HG03045 (cell line): Measurements from ENCODE around the gene PLCD4.
A peak's percentile ranks its signal among the peaks of the same experiment; 100 is the strongest.

Experiments
- ATAC-seq: cut with Tn5 transposase; IDR thresholded peaks from one replicate; pipeline ENCODE4 v1.9.1; 2021; ENCODE audit warnings: mild to moderate bottlenecking, moderate library complexity; ENCODE audit not compliant: unreplicated experiment

PLCD4 gene

DNA sequence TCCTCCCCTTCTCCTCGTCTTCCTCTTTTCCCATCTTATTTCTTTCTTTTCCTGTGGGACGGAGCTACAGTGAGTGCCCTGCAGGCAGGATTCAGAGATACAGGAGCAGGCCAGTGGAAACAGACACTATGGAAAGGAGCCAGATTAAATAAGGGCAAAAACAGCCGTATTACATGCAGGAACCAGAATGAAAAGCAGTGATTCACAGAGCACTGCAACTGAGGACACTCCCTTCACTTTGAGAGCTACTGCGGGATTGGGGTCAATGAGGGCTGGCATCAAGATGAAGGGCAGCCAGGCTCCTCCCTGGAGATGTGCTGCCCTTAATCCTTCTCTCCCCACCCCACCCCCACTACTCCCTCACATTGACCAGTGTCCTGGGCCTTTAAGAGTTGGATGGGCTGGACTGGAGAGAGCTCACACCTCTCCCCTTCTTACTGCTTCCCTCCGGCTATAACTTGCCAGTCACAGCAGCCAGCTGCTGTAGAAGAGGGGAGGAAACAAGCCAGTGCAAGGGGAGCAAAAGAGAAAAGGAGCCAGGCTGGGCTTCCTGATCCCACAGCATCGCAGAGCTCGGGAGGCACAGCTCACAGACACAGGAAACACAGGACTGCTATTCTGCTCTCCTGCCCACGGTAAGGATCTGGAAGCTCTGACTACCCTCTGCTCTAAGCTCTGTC lies at the start of gene PLCD4:
TSS of gene PLCD4 (plus strand) at position 464 of the 680 bp plus-strand sequence. CDS start 7,841 bp downstream, outside the sequence.
- no peak for ATAC-seq

DNA sequence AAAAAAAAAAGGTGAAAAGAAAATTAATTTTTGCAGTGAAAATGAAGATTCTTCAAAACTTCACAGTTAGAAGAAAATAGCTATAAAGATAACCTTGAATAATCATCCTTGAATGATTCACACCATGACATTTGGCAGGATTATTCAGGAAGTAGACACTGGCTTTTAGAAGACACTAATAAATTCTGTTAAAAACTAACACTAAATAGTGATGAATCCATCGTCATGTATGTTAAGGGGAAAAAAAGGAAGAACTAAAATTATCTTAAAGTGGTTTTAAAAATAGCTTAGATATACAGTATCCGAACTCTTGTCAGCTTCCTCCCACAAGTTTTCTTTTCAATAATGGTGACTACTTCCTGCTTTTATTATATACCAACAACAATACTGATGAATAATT lies 49.8 kb upstream of the PLCD4 start:
- no peak for ATAC-seq

DNA sequence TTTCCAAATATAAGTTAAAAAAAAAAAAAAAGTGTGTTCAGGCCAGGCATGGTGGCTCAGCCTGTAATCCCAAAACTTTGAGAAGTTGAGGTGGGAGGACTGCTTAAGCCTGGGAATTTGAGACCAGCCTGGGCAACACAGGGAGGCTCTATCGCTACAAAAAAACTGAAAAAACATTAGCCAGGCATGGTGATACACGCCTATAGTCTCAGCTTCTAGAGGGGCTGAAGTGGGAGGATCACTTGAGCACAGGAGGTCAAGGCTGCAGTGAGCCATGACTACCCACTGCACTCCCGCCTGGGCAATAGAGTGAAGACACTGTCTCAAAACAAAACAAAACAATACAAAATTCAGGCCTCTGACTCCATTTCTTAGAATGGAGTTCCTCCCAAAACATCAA lies 48.7 kb upstream of the PLCD4 start:
- ATAC-seq, result no peak

DNA sequence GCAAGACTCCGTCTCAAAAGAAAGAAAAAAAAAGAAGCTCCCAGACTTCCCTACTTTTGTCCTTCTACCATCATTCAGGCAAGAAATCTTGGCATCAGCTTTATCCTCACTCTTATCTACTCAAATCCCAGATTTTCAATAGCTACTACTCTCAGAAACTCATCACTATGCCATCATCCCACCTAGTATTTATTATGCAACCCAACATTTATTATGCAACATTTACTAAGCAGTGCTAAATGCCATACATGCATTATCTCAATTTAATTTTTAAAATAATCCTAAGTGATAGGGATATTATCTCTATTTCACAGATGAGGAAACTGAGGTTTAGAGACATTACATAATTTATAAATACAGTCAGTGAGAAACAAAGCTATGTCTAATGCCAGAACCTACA lies 43.6 kb upstream of the PLCD4 start:
- ATAC-seq, result no peak

DNA sequence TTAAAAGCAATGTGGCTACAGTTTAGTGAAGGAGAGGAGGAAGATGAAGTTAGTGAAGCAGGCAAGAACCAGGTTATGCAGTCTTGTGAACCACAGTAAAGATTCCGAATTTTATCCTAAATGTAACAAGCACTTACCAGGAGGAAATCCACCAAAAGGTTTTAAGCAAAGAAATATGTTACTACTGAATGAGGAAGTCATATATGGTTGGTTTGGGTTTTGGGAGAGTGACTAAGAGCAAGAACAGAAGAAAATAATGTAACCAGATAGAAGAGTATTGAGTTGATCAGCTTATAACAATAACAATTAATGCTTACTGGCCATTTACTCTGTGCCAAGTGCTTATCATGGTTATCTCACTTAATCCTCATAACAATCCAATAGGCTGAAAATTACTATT lies 41.4 kb upstream of the PLCD4 start:
- no peak for ATAC-seq

DNA sequence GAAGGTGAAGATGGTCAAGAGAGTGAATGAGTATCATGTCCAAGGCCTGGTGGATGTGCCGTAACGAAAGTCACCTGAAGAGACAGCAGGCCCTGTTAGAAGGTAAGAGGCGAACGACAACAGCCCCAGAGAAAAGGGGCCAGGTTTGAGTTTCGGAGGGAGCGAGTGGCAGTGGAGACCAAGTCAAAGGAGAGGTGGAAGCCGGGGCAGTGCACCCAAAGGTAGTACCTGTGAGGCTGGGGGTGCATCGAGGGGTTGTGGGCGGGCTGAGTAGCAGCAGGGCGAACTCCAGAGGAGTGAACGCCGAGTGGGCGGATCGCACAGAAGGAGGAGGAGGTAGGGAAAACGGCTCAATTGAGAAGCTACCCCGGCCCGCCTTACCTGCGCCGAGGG lies 39.9 kb upstream of the PLCD4 start:
- ATAC-seq, result peak; percentile 40

DNA sequence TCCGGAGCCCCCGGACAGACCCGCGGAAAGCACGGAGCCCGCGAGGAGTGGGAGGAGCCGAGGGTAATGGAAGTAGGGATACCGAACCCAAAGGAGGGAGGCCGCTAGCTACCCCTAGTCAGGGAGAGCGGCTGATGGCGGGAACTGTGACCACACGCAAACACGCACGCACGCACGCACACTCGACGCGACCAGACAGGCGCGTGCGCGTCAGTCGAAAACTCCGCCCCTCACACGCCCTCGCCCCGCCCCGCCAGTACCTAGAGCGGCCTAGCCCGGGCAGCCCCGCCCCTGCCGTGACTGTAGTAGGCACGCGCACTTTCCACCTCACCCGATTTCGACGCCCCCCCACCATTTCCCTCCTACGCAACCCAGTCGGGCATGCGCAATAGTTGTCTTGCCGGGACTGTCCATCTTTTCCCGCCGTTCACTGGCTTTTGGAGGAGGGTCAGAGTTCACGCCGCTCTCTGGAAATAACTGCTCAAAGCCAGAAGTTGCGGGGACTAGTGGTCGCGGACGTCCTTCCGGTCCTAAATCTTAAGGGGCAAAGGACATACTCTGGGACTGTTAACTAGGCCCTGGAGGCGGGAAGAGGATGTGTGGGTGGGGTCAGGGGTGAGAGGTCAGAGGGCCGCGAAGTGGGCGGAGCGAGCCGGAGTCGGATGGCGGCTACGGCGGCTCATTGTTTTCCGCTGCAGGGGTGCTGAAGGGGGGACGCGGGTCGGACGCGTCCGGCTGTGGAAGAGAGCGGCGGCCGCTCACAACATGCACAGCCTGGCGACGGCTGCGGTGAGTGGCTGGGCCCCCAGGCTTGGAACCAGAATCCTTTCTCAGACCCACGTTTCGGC lies 39.3 kb upstream of the PLCD4 start, which contains the start of the genes CNOT9 and USP37:
TSS of gene CNOT9 (plus strand) at position 650 of the 848 bp plus-strand sequence. CDS start at position 766, 116 bp downstream.
TSS of gene USP37 (minus strand) at position 162 of the 848 bp plus-strand sequence. CDS start 9,698 bp downstream, outside the sequence.
- peak; percentile 82 for ATAC-seq

DNA sequence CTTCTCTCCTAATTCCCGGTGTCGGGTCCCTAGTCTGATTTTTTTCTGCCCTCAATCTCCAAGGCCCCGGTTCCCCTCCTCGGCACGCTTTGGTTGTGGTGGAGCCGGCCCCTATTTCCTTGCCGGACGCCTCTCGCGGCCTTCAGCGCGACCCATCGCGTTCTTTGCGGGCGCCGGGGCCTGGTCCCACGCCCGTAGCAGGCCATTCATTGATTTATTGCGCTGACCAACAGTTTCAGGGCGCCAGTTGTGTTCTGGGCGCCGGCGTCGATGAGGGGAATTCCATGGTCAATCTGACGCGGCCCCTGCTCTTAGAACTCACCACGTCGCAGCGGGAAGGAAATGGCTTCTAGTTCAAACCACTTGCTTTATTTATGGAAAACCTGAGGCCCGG lies 38.7 kb upstream of the PLCD4 start:
- peak; percentile 28 for ATAC-seq

DNA sequence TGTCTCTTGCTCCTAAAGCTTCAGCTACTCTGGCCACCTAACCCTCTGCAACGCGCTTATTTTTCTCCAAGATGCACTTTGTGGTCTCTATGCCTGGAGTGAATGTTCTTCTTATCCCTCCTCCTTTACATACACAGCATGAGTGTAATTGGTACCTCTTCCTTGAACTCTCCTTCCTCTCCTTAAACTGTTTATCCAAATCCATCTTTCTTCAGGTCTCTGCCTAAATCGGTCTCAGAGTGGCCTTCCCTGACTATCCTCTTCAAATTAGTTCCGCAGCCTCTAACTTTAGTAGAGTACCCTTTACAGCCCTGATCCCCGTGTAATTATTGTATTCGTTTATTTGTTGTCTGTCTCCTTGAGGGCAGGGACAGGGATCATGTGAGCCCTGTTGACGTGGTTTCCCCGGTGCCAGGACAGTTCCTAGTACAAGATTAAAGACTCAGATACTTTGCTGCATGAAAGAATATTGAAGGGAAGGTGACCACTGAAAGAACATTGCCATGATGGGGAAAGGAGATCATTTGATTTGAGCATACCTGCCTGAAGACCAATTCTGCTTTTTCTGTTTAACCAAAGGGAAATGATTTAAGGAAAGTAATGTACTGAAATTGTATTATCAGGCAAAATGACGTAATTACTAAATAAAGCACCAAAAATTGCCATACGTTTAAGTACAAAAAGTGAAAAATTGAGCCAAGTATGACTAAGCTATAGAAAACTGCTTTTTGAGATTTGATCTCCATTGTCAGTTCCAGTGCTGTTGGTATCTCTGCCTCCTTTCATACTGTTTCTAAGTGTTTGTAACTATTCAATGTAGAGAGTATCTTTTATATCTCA lies 37.8 kb upstream of the PLCD4 start:
- ATAC-seq, result no peak

DNA sequence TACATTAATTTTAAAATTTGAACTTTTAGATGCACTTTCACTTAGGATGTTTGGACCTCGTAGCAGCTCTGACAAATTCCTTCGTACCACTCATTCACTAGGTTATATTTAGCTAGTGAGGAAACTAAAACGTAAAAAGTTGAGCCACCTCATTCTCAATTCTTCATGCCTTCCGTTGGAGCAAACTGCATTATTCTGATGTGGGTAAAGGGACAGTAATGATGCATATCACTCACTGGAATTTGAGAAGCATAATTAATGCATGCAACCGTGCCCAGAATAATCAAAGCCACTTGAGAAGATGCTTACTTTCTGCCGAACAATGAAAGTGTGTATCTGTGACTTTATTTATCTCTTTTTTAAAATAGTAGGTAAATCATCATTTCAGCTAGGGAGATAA lies 36.8 kb upstream of the PLCD4 start:
- ATAC-seq, result no peak

DNA sequence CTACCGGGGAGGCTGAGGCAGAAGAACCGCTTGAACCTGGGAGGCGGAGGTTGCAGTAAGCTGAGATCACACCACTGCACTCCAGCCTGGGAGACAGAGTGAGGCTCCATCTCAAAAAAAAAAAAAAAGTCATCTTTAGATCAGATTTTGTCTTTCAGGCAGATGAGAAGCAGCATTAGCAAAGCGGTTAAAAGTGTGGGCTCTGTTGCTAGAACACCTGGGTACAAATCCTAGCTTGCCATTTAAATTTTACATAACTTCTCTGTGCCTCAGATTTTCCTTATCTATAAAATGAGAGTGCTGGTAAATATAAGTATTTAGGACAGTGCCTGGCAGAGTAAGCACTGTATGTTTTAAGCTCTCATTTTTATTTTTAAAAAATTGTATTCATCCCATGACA lies 30.8 kb upstream of the PLCD4 start:
- no peak for ATAC-seq

DNA sequence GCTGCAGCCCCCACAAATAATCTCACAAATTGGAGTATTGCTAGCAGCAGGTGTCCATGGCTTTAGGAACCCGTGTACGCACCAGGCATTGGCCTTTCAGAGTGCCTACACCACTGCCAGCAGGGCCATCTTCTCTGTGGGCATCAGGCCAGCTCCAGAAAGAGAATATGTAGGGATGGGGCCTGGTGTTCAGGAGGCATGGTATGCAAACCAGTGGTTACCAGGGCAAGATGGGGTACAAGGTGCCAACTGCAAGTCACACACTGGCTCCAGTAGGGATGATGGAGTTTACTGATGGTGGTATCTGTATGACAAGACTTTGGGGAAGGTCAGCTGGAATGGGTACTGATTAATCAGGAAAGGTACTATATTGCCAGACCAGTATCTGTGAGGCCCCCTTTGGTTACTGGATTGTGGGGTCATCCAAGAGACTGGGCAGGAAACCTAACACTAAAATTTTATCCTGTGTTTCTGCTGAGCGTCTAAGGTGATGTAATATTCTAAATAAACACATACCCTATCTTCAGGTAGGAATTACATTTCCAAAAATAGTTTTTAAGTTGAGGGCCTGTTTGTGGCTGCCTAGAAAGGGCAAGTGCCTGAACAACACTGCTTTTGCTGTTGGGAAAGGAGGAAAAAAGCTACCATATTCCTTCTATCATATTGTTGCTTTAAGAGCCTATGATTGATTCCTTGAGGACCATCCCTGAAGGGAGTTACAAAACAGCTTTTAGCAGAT lies 30.0 kb upstream of the PLCD4 start:
- ATAC-seq, result no peak

DNA sequence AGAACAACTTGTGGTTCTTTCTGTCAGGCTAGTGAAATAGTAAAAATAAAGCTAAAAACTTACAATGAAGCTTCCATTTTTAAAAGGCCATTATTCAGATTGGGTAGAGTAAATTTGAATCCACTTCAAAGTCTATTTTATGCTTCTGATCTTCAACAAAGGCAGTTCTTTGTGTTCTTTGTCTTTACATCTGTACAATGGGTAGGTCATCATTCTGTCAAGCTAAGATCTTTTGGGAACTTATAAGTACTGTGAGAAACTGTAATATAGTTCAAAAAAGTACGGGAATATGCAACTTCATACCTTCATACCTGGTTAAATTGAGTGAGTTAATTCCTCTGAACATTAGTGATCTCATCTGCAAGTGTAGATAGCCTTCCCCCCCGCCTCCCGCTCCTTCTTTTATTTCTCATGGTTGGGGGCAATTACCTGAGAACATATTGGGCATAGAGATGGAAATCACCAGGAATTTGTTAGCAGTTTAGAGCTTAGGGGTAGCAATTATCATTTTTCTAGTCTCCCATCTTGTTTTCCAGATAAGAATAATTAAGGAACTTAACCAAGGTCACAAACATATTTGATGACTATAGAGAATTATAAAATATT lies 29.3 kb upstream of the PLCD4 start:
- ATAC-seq, result no peak

DNA sequence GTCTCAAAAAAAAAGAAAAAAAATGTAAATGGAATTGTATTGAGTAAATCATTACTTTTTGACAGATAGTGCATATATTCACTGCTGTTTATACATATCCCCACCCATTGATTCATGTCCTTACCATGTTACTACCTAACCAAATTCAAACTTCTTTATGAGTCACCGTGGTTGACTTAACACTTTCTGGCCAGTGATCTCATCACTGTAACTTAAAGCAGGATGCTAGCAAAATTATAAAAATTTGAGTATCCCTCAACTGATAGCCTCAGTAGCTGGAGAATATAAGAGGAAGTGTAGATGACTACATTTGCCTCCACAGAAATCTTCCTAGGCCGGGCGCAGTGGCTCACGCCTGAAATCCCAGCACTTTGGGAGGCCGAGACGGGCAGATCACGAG lies 25.6 kb upstream of the PLCD4 start:
- no peak for ATAC-seq

DNA sequence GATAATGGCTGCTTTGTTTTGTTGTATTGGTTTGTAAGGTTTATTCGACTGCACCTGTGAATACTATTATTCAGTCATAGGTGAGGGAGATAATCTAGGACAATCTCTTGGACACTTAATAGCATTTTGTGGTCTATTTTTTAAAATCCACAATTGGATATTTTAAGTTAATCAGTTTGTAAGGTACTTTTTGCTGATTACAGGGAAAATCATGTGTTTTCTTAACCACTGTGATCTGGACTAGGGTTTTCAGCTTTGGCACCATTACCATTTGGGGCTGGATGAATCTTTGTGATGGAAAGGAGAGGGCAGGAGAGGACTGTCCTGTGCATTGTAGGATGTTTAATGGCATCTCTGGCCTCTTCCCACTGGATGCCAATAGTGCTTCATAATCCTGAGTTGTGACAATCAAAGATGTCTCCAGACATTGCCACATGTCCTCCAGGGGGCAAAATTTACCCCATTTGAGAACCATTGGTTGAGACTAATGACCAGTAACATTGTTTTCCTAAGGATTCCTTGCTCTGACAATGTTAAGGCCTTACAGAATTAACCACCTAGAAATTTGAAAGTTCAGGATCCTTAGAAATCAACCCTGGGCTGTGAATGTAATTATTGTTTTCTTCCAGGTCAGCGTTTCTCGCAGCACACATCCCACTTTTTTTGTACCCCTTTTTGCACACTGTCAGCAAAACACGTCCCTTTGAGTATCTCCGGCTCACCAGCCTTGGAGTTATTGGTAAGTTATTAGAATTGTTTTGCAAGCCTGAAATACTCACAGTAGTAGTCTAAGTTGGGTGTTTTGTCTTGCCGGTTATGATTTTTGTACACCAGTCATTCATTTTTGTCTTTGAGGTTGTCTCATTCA lies 23.5 kb upstream of the PLCD4 start:
- ATAC-seq, result no peak

DNA sequence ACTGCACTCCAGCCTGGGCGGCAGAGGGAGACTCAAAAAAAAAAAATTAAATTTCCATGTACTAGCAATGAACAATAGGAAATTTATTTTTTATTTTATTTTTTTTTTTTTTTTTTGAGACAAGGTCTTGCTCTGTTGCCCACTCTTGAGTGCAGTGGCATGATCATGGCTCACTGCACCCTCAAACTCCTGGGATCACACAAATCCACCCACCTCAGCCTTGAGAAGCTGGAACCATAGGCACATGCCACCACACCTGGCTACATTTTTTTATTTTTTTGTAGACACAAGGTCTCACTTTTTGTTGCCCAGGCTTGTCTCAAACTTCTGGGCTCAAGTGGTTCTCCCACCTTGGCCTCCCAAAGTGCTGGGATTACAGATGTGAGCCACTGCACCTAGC lies 22.2 kb upstream of the PLCD4 start:
- ATAC-seq, result no peak

DNA sequence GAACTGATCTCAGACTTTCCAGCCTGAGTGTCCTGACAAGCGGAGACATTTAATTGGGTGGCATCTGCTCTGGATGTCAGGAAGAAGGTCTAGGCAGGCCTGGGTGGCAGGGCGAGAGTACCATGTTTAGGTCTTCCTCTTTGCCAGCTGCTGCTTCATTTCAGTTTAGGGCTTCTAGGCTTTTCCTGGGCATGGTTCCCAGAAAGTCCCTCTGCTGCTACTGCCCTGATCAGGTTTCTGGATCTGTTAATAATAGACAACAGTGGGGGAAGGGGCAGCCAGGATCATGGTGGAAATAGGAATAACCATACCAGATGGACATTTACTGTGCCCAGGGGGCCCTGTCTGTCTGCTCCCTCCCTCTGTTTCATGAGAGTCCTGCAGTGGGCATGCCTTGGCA lies 2.3 kb upstream of the PLCD4 start:
- ATAC-seq, result no peak

DNA sequence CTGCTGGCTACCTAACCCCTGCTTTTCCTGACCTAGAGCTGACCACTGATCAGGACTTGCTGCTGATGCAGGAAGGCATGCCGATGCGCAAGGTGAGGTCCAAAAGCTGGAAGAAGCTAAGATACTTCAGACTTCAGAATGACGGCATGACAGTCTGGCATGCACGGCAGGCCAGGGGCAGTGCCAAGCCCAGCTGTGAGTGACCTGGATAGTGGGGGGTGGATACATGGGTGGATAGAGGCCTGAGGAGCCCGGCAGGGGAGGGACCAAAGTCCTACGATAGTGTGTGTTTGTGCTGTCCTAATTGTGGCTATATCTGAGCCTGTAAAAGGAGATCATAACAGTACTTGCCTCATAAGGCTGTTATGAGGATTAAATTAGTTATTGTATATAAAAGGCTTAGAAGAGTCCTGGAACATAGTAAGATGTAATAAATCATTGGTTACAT lies 8.2 kb downstream of the PLCD4 start:
- ATAC-seq, result no peak
